HL-60/S4 treated with phorbol 12-myristate 13-acetate at 8.2 ng/mL for 4 days and 3 days (cell line): Measurements from ENCODE around the gene WHRN.

ENCODE experiments used
- in situ Hi-C: fragments of 300-500 bp; cut with MboI; formaldehyde crosslinking; loops from 2 replicates; pipeline ENCODE4 v1.15.0; 2022; ENCODE audit warnings: low sequenced_read_pairs

WHRN gene

GRCh38 chr9:114407889-114408288, 97.4 kb downstream of the WHRN start:
- in situ Hi-C loops: loop anchor here (25.0 kb wide), 1 partner anchor 504 kb away; no protein-coding TSS in a partner anchor

- in situ Hi-C loops: loop anchor here (25.0 kb wide), 1 partner anchor 506 kb away; no protein-coding TSS in a partner anchor
Observed at GRCh38 chr9:114406441-114406840, 98.8 kb downstream of the WHRN start.

DNA sequence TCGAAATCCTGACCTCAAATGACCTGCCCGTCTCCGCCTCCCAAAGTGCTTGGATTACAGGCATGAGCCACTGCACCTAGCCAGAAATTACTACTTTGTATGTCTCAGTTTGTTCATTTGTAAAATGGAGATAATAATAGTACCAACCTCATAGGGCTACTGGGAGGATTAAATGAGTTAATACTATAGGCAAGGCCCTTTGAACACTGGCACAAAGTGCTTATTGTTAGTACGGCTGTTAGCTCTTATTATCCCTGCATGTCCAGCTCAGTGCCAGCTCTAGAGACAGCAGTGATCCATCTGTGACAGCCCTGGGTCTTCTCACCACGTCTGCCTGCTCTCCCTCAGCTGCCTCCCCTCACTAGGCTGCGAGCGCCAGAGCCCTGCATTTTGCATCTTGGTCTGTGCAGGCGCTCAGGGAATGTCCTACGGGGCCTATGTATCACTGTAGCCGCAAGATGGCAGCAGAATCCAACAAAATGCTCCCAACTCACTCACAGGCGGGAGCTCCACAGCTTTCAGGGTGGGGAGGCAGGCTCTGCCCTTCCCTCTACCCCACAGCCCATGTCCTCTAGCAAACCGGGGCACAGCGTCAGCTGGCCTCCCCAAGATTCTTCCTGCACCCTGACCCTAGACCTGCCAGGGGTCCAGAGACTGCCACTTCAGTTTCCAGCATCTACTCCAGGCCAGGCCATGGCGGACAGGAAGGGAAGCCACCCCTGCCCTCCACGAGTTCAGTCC, 99.8 kb downstream of the WHRN start:
- in situ Hi-C loops: loop anchor here (25.0 kb wide), 1 partner anchor 507 kb away; no protein-coding TSS in a partner anchor

DNA sequence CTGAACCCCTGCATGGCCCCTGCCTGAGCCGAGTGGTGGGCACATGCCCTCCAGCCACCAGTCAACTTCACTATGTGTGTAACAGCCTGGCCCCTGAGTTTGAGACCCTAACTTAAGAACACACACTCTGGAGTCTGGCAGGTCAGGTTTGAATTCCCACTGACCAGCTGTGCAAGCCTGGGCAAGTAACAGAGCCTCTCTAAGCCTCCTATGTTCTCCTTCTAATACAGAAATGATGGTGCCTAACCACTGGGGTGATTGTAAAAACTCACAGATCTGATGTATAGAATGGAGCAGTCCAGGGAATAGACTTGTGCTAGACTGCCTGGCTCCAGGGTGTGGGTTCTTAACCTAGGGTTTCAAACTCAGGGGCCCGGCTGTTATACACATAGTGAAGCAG, 100.7 kb downstream of the WHRN start:
- in situ Hi-C loops: loop anchor here (25.0 kb wide), 1 partner anchor 508 kb away; no protein-coding TSS in a partner anchor

GRCh38 chr9:114403153-114403756, 102.0 kb downstream of the WHRN start:
- in situ Hi-C loops: loop anchor here (25.0 kb wide), 1 partner anchor 509 kb away; no protein-coding TSS in a partner anchor

DNA sequence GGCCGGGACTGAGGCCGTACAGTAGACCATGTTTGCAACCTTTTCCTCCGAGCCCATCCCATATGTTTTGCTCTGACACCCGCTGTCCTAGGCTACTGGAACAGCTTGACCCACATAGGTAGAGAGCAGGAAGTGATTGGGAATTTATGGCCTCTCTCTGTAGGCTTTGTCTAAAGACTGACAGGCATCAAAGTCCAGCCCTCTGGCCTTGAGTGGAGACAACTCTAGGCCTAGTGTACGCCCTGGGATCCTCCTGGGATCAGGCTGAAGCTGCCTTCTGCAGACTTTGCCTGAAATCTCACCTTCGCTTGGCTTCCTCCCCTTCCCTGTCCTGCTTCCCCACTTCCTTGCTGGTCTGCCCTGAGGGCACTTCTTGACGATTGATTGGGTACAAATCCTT, 103.9 kb downstream of the WHRN start:
- in situ Hi-C loops: loop anchor here (25.0 kb wide), 1 partner anchor 511 kb away; no protein-coding TSS in a partner anchor

- in situ Hi-C loops: loop anchor here (25.0 kb wide), 1 partner anchor 512 kb away; no protein-coding TSS in a partner anchor
Observed at GRCh38 chr9:114400772-114401171, 104.5 kb downstream of the WHRN start.

DNA sequence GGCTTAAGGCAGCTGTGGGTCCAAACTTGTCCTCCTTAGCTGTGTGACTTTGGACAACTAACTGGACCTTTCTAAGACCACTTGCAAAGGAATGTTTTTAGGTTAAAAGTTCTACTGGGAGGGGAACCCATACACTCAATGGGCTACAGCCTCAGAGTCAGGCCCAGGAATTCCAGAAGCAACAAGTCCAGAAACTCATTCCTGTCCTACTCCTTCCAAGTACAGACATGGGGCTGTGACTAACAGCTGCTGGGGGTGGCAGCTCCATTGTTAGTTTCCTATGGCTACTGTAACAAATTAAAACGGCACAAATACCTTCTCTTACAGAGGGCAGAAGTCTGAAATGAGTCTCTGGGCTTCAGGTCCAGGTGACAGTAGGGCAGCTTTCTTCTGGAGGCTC, 105.1 kb downstream of the WHRN start:
- in situ Hi-C loops: loop anchor here (25.0 kb wide), 1 partner anchor 512 kb away; no protein-coding TSS in a partner anchor

DNA sequence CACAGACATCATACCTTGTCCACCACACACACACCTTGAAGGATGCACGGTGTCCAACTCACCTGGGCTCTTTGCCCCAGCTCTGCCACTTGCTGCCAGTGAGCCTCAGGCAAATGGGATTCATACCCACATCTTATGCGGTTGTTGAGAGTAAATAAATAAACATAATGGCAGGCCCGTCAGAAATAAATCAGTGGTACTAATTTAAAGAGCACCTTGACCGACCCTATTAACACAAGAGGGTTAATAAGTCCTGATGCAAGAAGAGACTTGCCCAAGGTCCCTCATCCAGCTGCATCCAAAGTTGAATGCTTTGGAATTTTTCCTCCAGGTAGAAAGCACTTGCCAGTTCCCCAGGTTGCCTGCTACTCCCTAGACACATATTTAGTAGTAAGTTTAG, 105.9 kb downstream of the WHRN start:
- in situ Hi-C loops: no loop called here

DNA sequence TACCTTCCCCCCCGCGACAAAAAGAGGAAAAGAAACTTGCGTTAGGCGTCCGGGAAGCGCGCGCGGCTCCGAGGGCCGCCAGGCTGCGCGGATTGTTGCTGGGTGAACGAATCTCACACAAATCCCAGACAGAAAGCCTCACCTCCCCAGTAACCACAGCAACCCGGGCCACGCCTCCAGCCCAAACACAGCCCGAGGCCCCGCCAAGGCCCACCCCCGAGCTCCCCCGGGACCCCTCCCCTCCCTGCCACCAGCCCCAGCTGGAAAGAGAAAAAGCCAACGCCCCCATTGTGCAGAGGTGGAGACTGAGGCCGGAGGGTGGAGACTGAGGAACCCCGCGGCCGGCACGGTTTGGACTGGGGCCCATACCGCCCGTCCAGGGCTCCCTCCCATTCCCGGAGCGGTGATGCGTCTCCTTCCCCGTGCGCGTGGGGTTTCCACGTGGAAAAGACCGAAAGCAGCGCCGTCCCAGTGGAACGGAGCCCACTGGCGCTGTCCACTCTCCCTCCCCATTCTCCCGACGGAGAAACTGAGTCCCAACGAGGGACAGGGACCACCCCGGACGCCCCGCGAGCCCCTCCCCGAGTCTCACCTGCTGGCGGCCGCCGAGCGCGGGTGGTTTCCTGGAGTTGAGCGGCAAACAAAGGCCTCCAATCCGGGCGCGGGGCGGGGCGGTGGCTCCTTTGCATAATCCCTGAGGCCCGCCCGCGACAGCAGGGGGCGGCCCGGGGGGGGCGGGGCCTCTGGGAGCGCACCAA, 107.2 kb downstream of the WHRN start:
- in situ Hi-C loops: no loop called here

DNA sequence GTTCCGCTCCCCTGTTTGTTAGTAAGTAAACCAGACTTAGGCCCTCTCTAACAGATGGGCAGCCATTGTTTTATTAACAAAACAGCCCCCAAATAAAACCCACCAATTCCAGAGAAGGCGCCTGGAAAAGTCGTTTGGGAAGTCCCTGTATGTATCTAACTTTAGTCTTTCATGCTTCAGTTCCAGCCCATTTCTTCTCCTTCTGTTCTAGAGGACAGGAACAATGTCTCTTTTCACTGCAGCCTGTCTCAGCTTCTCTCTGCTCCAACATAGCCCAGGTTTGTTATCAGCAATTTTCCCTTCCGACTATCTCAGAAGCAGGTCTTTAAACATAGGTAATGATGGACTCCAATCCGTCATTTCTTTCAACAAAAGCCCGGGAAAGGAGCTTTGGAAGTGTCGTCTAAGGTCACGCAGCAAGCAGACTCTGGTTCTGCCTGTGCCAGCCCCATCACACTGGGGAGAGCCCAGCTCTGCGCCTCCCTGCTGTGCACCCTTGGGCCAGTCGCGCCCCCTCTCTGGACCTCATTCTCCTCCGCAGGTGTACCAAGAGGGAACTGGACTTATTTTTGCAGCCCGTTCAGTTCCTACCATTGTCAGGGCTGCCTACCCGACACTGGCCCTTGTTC, 107.9 kb downstream of the WHRN start:
- in situ Hi-C loops: no loop called here

- in situ Hi-C loops: no loop called here
Observed at GRCh38 chr9:114396558-114397218, 108.6 kb downstream of the WHRN start.

DNA sequence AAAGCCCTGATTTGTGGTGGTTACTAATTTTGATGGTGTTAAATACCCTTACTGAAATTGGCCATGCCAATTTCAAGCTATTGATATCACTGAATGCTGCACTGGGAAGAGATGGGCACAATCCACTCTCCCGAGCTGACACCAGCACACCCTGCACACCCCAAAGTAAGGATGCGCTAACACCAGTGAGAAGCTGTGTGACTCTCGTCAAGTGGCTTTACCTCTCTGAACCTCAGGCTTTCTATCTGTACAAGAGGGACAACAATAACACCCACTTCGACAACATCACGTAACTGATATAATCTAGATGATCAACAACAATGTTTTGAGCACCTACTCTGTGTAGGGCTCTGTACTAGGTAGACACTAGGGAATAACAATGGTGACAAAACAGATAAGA, 109.5 kb downstream of the WHRN start:
- in situ Hi-C loops: no loop called here

DNA sequence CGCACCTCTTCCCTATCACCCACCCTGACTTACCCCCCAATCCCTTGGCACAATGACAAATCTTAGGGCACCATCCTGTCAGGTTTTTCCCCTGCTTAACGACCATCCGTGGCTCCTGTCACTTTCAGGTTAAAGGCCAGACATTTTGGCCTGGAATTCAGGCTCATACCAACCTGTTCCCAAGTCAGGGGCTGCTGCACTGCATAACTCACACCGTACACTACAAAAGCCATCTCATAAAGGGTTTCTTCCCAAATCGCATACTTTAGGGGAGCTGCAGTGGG, 110.0 kb downstream of the WHRN start:
- in situ Hi-C loops: no loop called here

GRCh38 chr9:114394523-114395333, 110.5 kb downstream of the WHRN start:
- in situ Hi-C loops: no loop called here

GRCh38 chr9:114392749-114393112, 112.5 kb downstream of the WHRN start:
- in situ Hi-C loops: no loop called here

- in situ Hi-C loops: no loop called here
Observed at GRCh38 chr9:114390952-114391351, 114.3 kb downstream of the WHRN start.

DNA sequence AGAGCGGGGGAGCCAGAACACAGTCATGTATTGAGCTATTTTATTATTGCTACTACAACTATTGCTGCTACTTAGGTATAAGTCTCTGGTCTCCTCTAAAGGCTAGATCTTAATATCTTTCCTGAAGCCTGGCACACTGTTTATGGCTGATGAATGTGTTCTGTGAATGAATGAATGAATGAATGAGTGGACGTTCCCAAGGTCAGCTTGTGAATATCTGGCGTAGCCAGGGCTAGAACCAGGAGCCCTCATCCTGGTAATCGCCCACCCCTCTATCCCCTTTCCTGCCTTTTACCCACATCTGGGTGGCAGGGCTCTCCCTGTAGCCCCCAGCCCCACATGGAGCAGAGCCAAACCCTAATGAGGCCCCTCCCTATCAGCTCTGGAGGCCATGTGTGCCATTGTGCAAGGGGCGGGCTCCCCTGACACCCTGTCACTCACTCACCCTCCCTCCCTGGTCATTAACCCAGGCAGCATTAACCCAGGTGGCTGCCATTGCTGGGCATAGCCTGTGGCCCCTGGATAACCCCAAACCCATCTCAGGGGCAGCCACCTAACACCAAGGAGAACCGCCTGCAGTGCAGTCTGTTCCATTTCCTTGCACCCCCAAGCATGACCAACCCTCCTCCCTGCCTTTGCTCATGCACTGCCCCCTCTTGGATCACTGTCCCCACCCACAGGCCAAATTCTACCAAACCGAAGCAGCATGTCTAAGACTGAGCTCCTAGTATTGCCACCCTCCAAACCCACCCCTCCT, 115.5 kb downstream of the WHRN start:
- in situ Hi-C loops: no loop called here

DNA sequence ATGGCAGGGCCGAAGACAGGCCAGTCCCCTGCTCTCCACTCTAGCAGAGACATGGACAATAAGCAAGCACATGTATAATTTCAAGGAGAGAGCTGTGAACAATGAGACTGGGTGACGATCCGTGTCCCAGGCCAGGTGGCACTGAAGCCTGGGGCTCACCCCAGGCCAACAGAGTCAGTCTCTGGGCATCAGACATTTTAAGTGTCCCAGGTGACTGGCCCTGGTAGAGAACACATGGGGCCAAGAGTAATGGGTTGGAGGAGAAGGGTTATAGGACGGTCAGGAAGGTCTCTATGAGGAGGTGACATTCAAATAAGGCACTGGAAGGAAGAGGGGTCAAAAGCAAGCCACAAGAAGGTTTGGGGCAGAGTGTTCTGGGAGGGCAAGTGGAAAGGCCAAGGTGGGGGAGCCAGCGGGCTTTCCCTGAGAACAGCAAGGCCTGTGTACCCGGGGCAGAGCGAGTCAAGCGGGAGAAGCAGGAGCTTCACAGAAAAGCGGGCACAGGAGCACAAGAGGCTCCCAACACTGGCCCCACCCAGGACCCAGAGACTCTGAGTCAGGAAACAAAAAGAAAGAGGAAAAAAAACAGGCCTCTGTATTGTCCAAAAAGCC, 116.4 kb downstream of the WHRN start:
- in situ Hi-C loops: no loop called here
